ENCODE data around the gene TUFM.
"Not testable (repeated sequence)": the region's sequence is repeated elsewhere in the genome, so short reads cannot be mapped to it uniquely, and the experiment has no call there.

TUFM gene

DNA sequence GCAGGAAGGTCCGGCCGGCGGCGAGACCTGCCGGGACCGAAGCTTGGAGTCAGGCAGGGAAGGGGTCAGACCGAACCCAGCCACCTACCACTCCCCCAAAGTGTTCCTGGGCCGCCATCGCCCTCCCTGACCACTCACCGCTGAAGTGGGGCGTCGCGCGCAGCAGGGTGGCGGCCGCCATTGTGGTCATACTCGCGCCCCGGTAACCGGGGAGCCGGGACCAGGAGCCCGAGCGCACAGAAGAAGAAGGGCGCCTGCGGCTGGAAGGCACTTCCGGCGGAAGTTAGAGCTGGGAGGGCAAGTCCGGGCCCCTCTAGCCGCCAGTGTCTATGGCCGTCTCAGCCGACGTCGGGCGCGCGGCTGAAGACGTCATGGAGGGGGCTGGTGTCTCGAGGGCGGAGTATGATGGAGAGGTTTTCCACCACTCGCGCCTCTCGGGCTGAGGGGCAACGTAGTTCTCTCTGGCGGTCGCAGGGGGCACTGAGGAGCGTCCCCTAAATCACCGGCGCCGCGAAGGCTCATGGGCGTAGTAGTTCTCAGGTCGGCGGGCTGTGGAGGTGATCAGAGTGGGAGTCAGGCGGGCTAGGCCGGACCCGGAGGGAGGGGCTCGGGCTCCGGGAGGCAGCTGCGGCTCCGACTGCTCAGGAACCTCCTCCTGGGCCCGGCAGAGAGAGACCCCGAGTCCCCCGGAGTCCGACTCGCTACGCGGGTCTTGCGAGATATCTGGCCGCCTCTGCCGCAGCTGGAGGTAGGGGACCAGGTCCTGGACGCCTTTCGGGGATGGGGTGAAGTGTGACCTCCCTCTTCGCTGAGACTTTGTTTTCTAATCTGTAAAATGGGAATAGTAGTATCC is at the start of gene TUFM:
TUFM (minus strand) TSS at position 269 of the 853 bp plus-strand sequence; CDS start at position 190, 79 bp downstream.
- peak; percentile 93 for DNase-seq (ENCODE audit: low read depth)

- no peak for DNase-seq (ENCODE audit: low read depth)
Measured at GRCh38 chr16:28895609-28896008, 49.5 kb upstream of the TUFM start.

- DNase-seq (ENCODE audit: low read depth), result no peak
Measured at GRCh38 chr16:28893291-28893690, 47.1 kb upstream of the TUFM start.

GRCh38 chr16:28891964-28892890 is 46.1 kb upstream of the TUFM start:
- no peak for DNase-seq (ENCODE audit: low read depth)

GRCh38 chr16:28890355-28890754 is 44.2 kb upstream of the TUFM start:
- not testable (repeated sequence) for DNase-seq (ENCODE audit: low read depth)

DNA sequence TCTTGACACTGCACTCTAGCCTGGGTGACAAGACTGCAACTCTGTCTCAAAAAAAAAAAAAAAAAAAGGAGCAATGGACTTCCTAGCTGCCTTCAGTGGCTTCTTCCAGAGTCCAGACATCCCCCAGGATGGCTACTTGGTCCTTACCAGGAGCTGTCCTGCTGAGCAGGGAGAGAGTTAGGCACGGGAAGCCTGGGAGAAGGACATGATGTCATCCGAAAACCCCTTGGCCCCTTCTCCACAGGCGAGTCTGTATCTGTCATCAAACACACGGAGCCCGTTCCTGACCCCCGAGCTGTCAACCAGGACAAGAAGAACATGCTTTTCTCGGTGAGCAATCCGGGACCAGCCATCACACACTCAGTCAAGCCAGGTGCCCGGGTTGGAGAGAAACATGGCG is 40.8 kb upstream of the TUFM start:
- DNase-seq (ENCODE audit: low read depth), result no peak

DNA sequence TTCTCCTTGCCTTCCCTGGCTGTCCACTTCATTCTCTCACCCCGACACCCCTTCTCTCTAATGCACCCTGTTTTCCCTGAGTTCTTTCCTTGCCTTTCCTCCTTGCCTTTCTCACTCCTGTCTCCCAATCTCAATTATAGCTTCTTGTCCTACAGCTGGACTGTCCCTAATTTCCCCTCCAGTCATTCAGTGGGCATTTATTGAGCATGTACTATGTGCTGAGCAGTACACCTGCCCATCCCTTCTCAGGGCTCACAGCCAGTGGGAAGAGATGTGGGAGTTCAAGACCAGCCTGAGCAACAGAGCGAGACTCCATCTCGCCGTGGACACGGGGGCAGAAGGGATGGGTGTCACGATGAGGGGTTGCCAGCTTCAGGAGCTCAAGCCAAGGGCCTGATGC is 37.9 kb upstream of the TUFM start:
- no peak for DNase-seq (ENCODE audit: low read depth)

GRCh38 chr16:28883221-28883996 is 37.3 kb upstream of the TUFM start:
- no peak for DNase-seq (ENCODE audit: low read depth)

DNA sequence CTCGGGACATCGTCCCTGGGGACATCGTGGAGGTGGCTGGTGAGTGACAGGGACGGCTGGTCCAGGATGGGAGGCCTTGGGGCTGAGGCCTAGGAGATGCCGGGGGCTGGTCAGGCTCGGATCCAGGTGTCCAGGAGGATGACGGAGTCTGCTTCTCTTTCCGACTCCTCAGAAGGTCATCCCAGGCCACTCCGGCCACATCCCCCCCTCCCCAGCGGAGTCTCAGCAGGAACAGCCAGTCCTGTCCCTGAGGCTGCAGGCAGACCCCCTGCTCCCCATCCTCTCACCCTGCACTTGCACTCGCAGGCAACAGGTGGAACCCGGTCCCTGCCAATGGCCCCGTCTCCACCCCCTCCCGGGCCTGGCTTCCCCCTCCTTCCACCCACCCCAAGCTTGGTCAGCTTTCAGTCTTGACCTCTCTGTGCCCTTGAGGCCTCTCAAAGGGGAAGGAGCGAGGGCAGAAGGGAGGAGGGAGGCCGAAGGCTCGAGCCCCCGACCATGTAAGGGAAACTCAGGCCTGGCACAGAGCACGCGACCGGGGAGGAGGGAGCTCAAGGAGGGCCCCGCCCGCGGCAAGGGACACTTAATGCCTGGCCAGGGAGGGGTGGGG is 36.5 kb upstream of the TUFM start:
- DNase-seq (ENCODE audit: low read depth), result no peak

DNA sequence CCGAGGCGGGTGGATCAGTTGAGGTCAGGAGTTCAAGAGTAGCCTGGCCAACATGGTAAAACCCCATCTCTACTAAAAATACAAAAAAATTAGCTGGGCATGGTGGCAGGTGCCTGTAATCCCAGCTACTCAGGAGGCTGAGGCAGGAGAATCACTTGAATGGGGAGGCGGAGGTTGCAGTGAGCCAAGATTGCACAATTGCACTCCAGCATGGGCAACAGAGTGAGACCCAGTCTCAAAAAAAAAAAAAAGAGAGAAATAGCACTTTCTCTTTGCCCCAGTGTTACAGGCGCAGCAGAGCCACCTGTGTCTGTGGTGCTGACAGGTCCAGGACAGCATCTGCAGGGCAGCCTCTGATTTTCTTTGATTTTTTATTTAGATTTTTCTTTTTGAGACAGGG is 35.4 kb upstream of the TUFM start:
- DNase-seq (ENCODE audit: low read depth), result not testable (repeated sequence)

DNA sequence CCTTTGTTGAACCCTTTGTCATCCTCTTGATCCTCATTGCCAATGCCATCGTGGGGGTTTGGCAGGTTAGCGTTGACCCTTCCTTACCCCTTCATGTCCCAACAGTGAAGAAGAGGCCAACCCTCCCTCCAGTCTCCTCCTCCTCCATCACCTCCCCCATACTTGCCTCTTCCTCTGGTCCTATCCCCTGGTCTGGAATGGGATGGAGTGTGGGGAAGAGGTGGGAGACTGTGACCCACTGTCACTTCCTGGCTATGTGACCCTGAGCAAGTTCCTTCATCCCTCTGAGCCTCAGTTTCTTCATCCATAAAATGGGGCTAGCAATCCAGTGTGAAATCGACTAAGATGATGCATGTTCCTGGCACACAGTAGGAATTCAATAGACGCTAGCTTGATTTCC is 34.8 kb upstream of the TUFM start:
- DNase-seq (ENCODE audit: low read depth), result no peak

- no peak for DNase-seq (ENCODE audit: low read depth)
Measured at GRCh38 chr16:28880589-28880915, 34.4 kb upstream of the TUFM start.

GRCh38 chr16:28879841-28880588 is 33.9 kb upstream of the TUFM start:
- peak; percentile 80 for DNase-seq (ENCODE audit: low read depth)

GRCh38 chr16:28879261-28879840 is 33.2 kb upstream of the TUFM start:
- no peak for DNase-seq (ENCODE audit: low read depth)

DNA sequence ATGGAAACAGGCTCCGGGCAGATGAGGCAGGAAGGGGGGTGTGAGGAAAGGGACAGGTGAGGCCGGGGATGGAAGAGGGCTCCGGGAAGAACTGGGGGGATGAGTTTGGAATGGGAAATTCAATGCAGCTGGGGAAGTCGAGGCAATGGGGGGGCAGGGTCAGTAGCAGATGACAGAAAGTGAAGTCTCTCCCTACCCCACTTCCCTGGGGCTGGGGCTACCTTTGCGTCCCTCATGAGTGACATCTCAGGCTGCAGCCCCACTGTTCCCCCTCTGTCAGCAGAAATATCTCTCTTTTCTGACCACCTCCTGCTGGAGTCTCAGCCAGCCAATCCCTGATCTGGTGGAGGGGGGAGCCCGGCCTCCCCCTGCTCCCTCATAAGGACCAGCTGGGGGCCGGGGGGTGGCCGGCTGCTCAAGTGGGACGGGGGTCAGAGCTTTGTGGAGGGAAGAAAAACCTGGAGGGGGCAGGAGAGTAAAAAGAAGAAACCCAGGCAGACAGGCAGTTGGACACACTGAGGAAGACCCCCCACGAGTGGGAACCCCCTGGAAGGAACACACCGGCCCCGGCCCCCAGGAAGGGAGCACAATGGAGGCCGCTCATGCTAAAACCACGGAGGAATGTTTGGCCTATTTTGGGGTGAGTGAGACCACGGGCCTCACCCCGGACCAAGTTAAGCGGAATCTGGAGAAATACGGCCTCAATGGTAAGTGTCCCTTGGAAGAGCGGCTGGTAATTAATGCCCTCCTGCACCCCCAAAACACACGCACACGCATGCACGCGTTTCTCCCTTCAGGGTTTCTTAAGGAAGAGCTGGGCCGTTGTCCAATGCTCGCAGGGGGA is 32.2 kb upstream of the TUFM start, which contains the start of gene ATP2A1:
ATP2A1 (plus strand) TSS at position 406 of the 844 bp plus-strand sequence; CDS start at position 590, 184 bp downstream.
- no peak for DNase-seq (ENCODE audit: low read depth)

GRCh38 chr16:28877655-28878000 is 31.5 kb upstream of the TUFM start:
- DNase-seq (ENCODE audit: low read depth), result no peak

- no peak for DNase-seq (ENCODE audit: low read depth)
Measured at GRCh38 chr16:28876973-28877654, 31.0 kb upstream of the TUFM start.

GRCh38 chr16:28876019-28876659 is 30.0 kb upstream of the TUFM start:
- DNase-seq (ENCODE audit: low read depth), result no peak
